ENCODE measurements around the gene TIMM9. TPM values are rescaled to one million over a fixed set of nuclear protein-coding genes. Genes with fewer than 3 reads are reported as not detected.

Gene TIMM9
- total RNA-seq, 1 donor from 2014 or later = 47.6 TPM

Small RNAs within 50 kb of the gene (small RNA-seq; reads per million reads assigned to genes)
- not detected for gene HSBP1P1
- gene RF00019 = not detected

Other genes with a start within 250 kb of the TIMM9 start
- 42.2 TPM for gene ACTR10, start 227.4 kb downstream of the TIMM9 start, total RNA-seq
- gene PSMA3, start 182.7 kb downstream of the TIMM9 start, total RNA-seq = 73.7 TPM
- 20.6 TPM for gene ARID4A, start 129.0 kb downstream of the TIMM9 start, total RNA-seq
- gene TOMM20L, start 31.6 kb downstream of the TIMM9 start, total RNA-seq = not detected
- gene KIAA0586, start 188 bp upstream of the TIMM9 start, total RNA-seq = 13.3 TPM
- gene DACT1, start 210.4 kb upstream of the TIMM9 start, total RNA-seq = 9.8 TPM

All from vagina (tissue), 1 donor.